ENCODE measurements around the gene SLU7. TPM values are rescaled to one million over a fixed set of nuclear protein-coding genes. Genes with fewer than 3 reads are reported as not detected.

SLU7 gene
- total RNA-seq, 2 experiments from 2014 or later = 63.5 to 64.6 TPM

GRCh38 chr5:160387445-160387844 is 31.4 kb downstream of the SLU7 start:
- H3K27ac Mint-ChIP-seq = no peak overlapping the region
- no peak for DNase-seq
- ChIA-PET CTCF (no interaction called here), POLR2A (no interaction called here)
- H3K4me3 Mint-ChIP-seq = no peak overlapping the region
- H3K9me3 Mint-ChIP-seq = peaks cover 11% of the 10 kb centered on the region
- peaks cover 7% of the 10 kb centered on the region for H3K27me3 Mint-ChIP-seq
- H3K4me1 Mint-ChIP-seq = no peaks in the 10 kb centered on the region
- H3K36me3 Mint-ChIP-seq (ENCODE audit: low read depth) = no peaks in the 10 kb centered on the region

GRCh38 chr5:160385496-160385895 is 33.4 kb downstream of the SLU7 start:
- Mint-ChIP-seq H3K27me3 (peaks cover 17% of the 10 kb centered on the region), H3K36me3 (ENCODE audit: low read depth) (no peaks in the 10 kb centered on the region), H3K4me3 (no peak overlapping the region), H3K9me3 (peaks cover 11% of the 10 kb centered on the region), H3K27ac (no peak overlapping the region), H3K4me1 (no peaks in the 10 kb centered on the region)
- ChIA-PET CTCF (interaction anchor here (0.5 kb wide), 1 partner anchor 665 kb away, joined by 3 read pairs; no protein-coding TSS in a partner anchor), POLR2A (no interaction called here)
- DNase-seq = no peak

- CTCF ChIA-PET = no interaction called here
- peaks cover 22% of the 10 kb centered on the region for H3K27me3 Mint-ChIP-seq
- H3K4me1 Mint-ChIP-seq = no peaks in the 10 kb centered on the region
- H3K36me3 Mint-ChIP-seq (ENCODE audit: low read depth) = no peaks in the 10 kb centered on the region
- H3K9me3 Mint-ChIP-seq = peaks cover 11% of the 10 kb centered on the region
- no peak overlapping the region for H3K27ac Mint-ChIP-seq
- POLR2A ChIA-PET = no interaction called here
- H3K4me3 Mint-ChIP-seq = no peak overlapping the region
- DNase-seq = no peak
Observed at GRCh38 chr5:160384681-160385080, 34.2 kb downstream of the SLU7 start.

- POLR2A ChIA-PET = no interaction called here
- peaks cover 21% of the 10 kb centered on the region for H3K27me3 Mint-ChIP-seq
- H3K9me3 Mint-ChIP-seq = peaks cover 2% of the 10 kb centered on the region
- H3K4me1 Mint-ChIP-seq = no peaks in the 10 kb centered on the region
- no peak overlapping the region for H3K4me3 Mint-ChIP-seq
- H3K36me3 Mint-ChIP-seq (ENCODE audit: low read depth) = no peaks in the 10 kb centered on the region
- CTCF ChIA-PET = interaction anchor here (0.5 kb wide), 1 partner anchor 1211 kb away, joined by 3 read pairs; no protein-coding TSS in a partner anchor
- no peak overlapping the region for H3K27ac Mint-ChIP-seq
- no peak for DNase-seq
Observed at GRCh38 chr5:160382346-160382745, 36.5 kb downstream of the SLU7 start.

- Mint-ChIP-seq H3K27me3 (peaks cover 32% of the 10 kb centered on the region), H3K4me3 (no peak overlapping the region), H3K4me1 (no peaks in the 10 kb centered on the region), H3K27ac (no peak overlapping the region), H3K36me3 (ENCODE audit: low read depth) (no peaks in the 10 kb centered on the region), H3K9me3 (no peaks in the 10 kb centered on the region)
- no peak for DNase-seq
- CTCF ChIA-PET = no interaction called here
- POLR2A ChIA-PET = no interaction called here
Observed at GRCh38 chr5:160380041-160380440, 38.8 kb downstream of the SLU7 start.

- Mint-ChIP-seq H3K27ac (no peak overlapping the region), H3K36me3 (ENCODE audit: low read depth) (no peaks in the 10 kb centered on the region), H3K27me3 (peaks cover 38% of the 10 kb centered on the region), H3K4me1 (no peaks in the 10 kb centered on the region), H3K4me3 (no peak overlapping the region), H3K9me3 (no peaks in the 10 kb centered on the region)
- no peak for DNase-seq
- ChIA-PET CTCF (no interaction called here), POLR2A (no interaction called here)
Observed at GRCh38 chr5:160379511-160379910, 39.4 kb downstream of the SLU7 start.

GRCh38 chr5:160378330-160378729 is 40.6 kb downstream of the SLU7 start:
- no peaks in the 10 kb centered on the region for H3K36me3 Mint-ChIP-seq (ENCODE audit: low read depth)
- no peaks in the 10 kb centered on the region for H3K9me3 Mint-ChIP-seq
- no peak for DNase-seq
- no peak overlapping the region for H3K27ac Mint-ChIP-seq
- ChIA-PET CTCF (interaction anchor here (0.6 to 1.2 kb wide), 4 partner anchors 38 to 208 kb away, joined by 3 read pairs; no protein-coding TSS in a partner anchor), POLR2A (no interaction called here)
- H3K27me3 Mint-ChIP-seq = peaks cover 46% of the 10 kb centered on the region
- no peaks in the 10 kb centered on the region for H3K4me1 Mint-ChIP-seq
- H3K4me3 Mint-ChIP-seq = no peak overlapping the region

GRCh38 chr5:160377651-160378050 is 41.2 kb downstream of the SLU7 start:
- ChIA-PET POLR2A (no interaction called here), CTCF (interaction anchor here (0.6 to 0.9 kb wide), 4 partner anchors 12 to 614 kb away, joined by 3 to 4 read pairs (median 4); no protein-coding TSS in a partner anchor)
- Mint-ChIP-seq H3K27ac (no peak overlapping the region), H3K27me3 (peaks cover 51% of the 10 kb centered on the region), H3K4me3 (no peak overlapping the region), H3K36me3 (ENCODE audit: low read depth) (no peaks in the 10 kb centered on the region), H3K4me1 (no peaks in the 10 kb centered on the region), H3K9me3 (no peaks in the 10 kb centered on the region)
- no peak for DNase-seq

- Mint-ChIP-seq H3K4me3 (no peak overlapping the region), H3K36me3 (ENCODE audit: low read depth) (no peaks in the 10 kb centered on the region), H3K9me3 (no peaks in the 10 kb centered on the region), H3K27ac (no peak overlapping the region), H3K4me1 (no peaks in the 10 kb centered on the region), H3K27me3 (peaks cover 58% of the 10 kb centered on the region)
- ChIA-PET CTCF (no interaction called here), POLR2A (no interaction called here)
- no peak for DNase-seq
Observed at GRCh38 chr5:160376416-160376815, 42.5 kb downstream of the SLU7 start.

GRCh38 chr5:160375701-160376100 is 43.2 kb downstream of the SLU7 start:
- Mint-ChIP-seq H3K9me3 (no peaks in the 10 kb centered on the region), H3K27ac (no peak overlapping the region), H3K4me3 (no peak overlapping the region), H3K4me1 (peaks cover 4% of the 10 kb centered on the region), H3K27me3 (peaks cover 59% of the 10 kb centered on the region), H3K36me3 (ENCODE audit: low read depth) (no peaks in the 10 kb centered on the region)
- DNase-seq = no peak
- CTCF ChIA-PET = no interaction called here
- POLR2A ChIA-PET = no interaction called here

GRCh38 chr5:160375166-160375565 is 43.7 kb downstream of the SLU7 start:
- no peak overlapping the region for H3K27ac Mint-ChIP-seq
- H3K4me3 Mint-ChIP-seq = no peak overlapping the region
- H3K27me3 Mint-ChIP-seq = peaks cover 60% of the 10 kb centered on the region
- CTCF ChIA-PET = no interaction called here
- H3K9me3 Mint-ChIP-seq = no peaks in the 10 kb centered on the region
- H3K36me3 Mint-ChIP-seq (ENCODE audit: low read depth) = no peaks in the 10 kb centered on the region
- POLR2A ChIA-PET = no interaction called here
- no peak for DNase-seq
- H3K4me1 Mint-ChIP-seq = peaks cover 6% of the 10 kb centered on the region

GRCh38 chr5:160371294-160371693 is 47.6 kb downstream of the SLU7 start:
- ChIA-PET CTCF (interaction anchor here (1.4 kb wide), 1 partner anchor 10 kb away, joined by 4 read pairs; no protein-coding TSS in a partner anchor), POLR2A (no interaction called here)
- Mint-ChIP-seq H3K4me3 (no peak overlapping the region), H3K36me3 (ENCODE audit: low read depth) (no peaks in the 10 kb centered on the region), H3K27me3 (peaks cover 71% of the 10 kb centered on the region), H3K4me1 (peaks cover 6% of the 10 kb centered on the region), H3K9me3 (no peaks in the 10 kb centered on the region), H3K27ac (no peak overlapping the region)
- no peak for DNase-seq

GRCh38 chr5:160370713-160371034 is 48.2 kb downstream of the SLU7 start:
- no peak overlapping the region for H3K27ac Mint-ChIP-seq
- peaks cover 6% of the 10 kb centered on the region for H3K4me1 Mint-ChIP-seq
- peaks cover 66% of the 10 kb centered on the region for H3K27me3 Mint-ChIP-seq
- H3K9me3 Mint-ChIP-seq = no peaks in the 10 kb centered on the region
- no peaks in the 10 kb centered on the region for H3K36me3 Mint-ChIP-seq (ENCODE audit: low read depth)
- no peak for DNase-seq
- peak overlapping the region; percentile 31 for H3K4me3 Mint-ChIP-seq
- ChIA-PET CTCF (interaction anchor here (1.4 kb wide), 1 partner anchor 9 kb away, joined by 4 read pairs; no protein-coding TSS in a partner anchor), POLR2A (no interaction called here)

- ChIA-PET CTCF (interaction anchor here (1.4 kb wide), 1 partner anchor 9 kb away, joined by 4 read pairs; no protein-coding TSS in a partner anchor), POLR2A (interaction anchor here (0.6 kb wide), 1 partner anchor 20 kb away, joined by 3 read pairs; no protein-coding TSS in a partner anchor)
- H3K9me3 Mint-ChIP-seq = no peaks in the 10 kb centered on the region
- no peak within 1 kb of the TSS for H3K27ac Mint-ChIP-seq
- H3K36me3 Mint-ChIP-seq (ENCODE audit: low read depth) = no peaks in the 10 kb centered on the region
- peaks cover 64% of the 10 kb centered on the region for H3K27me3 Mint-ChIP-seq
- peak; percentile 7 for DNase-seq
- peak within 1 kb of the TSS; percentile 53 for H3K4me3 Mint-ChIP-seq
- peaks cover 6% of the 10 kb centered on the region for H3K4me1 Mint-ChIP-seq
Observed at GRCh38 chr5:160369990-160370712, 48.7 kb downstream of the SLU7 start, which contains the start of gene C1QTNF2. Gene C1QTNF2 (minus strand): TSS chr5:160370626. CDS start chr5:160355011, 15,615 bp downstream.
